Trophoblast cell (in vitro differentiated cells and primary cell): ENCODE results near the gene MED26.

Experiments
- DNase-seq, 2 donors: peaks; one replicate each; pipeline ENCODE4 v3.0.0-alpha.2; 2016
- H2AFZ ChIP-seq: 2 replicates; pipeline ENCODE4 v1.6.1; 2013; ENCODE audit warnings: low read length, moderate library complexity, mild to moderate bottlenecking; ENCODE audit not compliant: insufficient read depth, poor library complexity
- H2AK5ac ChIP-seq: 2 replicates; pipeline ENCODE4 v1.6.1; 2013; ENCODE audit warnings: mild to moderate bottlenecking, low read length
- H2BK120ac ChIP-seq: 2 replicates; pipeline ENCODE4 v1.6.1; 2013; ENCODE audit warnings: low read length, mild to moderate bottlenecking, moderate library complexity; ENCODE audit not compliant: insufficient read depth, poor library complexity
- H2BK12ac ChIP-seq: 2 replicates; pipeline ENCODE4 v1.6.1; 2013; ENCODE audit warnings: mild to moderate bottlenecking, low read length, moderate library complexity
- H2BK5ac ChIP-seq: 2 replicates; pipeline ENCODE4 v1.6.1; 2013; ENCODE audit warnings: low read length, low read depth, moderate library complexity, mild to moderate bottlenecking; ENCODE audit not compliant: poor library complexity
- H3K14ac ChIP-seq: 2 replicates; pipeline ENCODE4 v1.6.1; 2013; ENCODE audit warnings: mild to moderate bottlenecking, low read length
- H3K18ac ChIP-seq: 2 replicates; pipeline ENCODE4 v1.6.1; 2013; ENCODE audit warnings: mild to moderate bottlenecking, low read length
- H3K23ac ChIP-seq: 2 replicates; pipeline ENCODE4 v1.6.1; 2013; ENCODE audit warnings: low read length
- H3K27ac ChIP-seq: 2 replicates; pipeline ENCODE4 v1.5.1; 2013; ENCODE audit warnings: low read depth, mild to moderate bottlenecking, inconsistent platforms, low read length, moderate library complexity
- H3K27me3 ChIP-seq: 2 replicates; pipeline ENCODE4 v1.6.1; 2013; ENCODE audit warnings: inconsistent platforms, mild to moderate bottlenecking, low read length, moderate library complexity; ENCODE audit not compliant: insufficient read depth
- H3K36me3 ChIP-seq, 2 experiments: 1 replicate in 1 of 2; 2 replicates in 1 of 2; pipeline ENCODE4 v1.6.1; 2013; ENCODE audit warnings: low read length in 2 of 2, mild to moderate bottlenecking in 2 of 2, moderate library complexity in 1 of 2; ENCODE audit not compliant: insufficient read depth in 2 of 2, control insufficient read depth in 1 of 2
- H3K4ac ChIP-seq: 2 replicates; pipeline ENCODE4 v1.6.1; 2013; ENCODE audit warnings: low read depth, mild to moderate bottlenecking, low read length, moderate library complexity
- H3K4me1 ChIP-seq, 2 experiments: 1 replicate in 1 of 2; 2 replicates in 1 of 2; pipeline ENCODE4 v1.6.1; 2013; ENCODE audit warnings: low read length in 2 of 2, mild to moderate bottlenecking in 2 of 2, moderate library complexity in 1 of 2; ENCODE audit not compliant: insufficient read depth in 2 of 2, control insufficient read depth in 1 of 2
- H3K4me2 ChIP-seq: 2 replicates; pipeline ENCODE4 v1.6.1; 2013; ENCODE audit warnings: inconsistent platforms, mild to moderate bottlenecking, low read length, moderate library complexity
- H3K4me3 ChIP-seq: 2 replicates; pipeline ENCODE4 v1.5.1; 2013; ENCODE audit warnings: mild to moderate bottlenecking, low read depth, low read length, inconsistent platforms
- H3K79me1 ChIP-seq: one replicate; pipeline ENCODE4 v1.6.1; 2013; ENCODE audit warnings: low read length
- H3K79me2 ChIP-seq: 2 replicates; pipeline ENCODE4 v1.6.1; 2013; ENCODE audit warnings: low read length, mild to moderate bottlenecking; ENCODE audit not compliant: control insufficient read depth, insufficient read depth, poor library complexity
- H3K9ac ChIP-seq: 2 replicates; pipeline ENCODE4 v1.6.1; 2013; ENCODE audit warnings: mild to moderate bottlenecking, low read length
- H3K9me3 ChIP-seq: 2 replicates; pipeline ENCODE4 v1.6.1; 2013; ENCODE audit warnings: low read depth, mild to moderate bottlenecking, control low read depth, inconsistent platforms, low read length; ENCODE audit not compliant: insufficient read depth
- H4K12ac ChIP-seq: 2 replicates; pipeline ENCODE4 v1.6.1; 2013; ENCODE audit warnings: low read depth, mild to moderate bottlenecking, low read length, moderate library complexity
- H4K8ac ChIP-seq: 2 replicates; pipeline ENCODE4 v1.6.1; 2013; ENCODE audit warnings: low read depth, mild to moderate bottlenecking, low read length, moderate library complexity
- H4K91ac ChIP-seq: one replicate; pipeline ENCODE4 v1.6.1; 2013; ENCODE audit warnings: low read depth, mild to moderate bottlenecking, low read length, moderate library complexity
- WGBS: extraction: QIAGEN DNeasy Blood & Tissue Kit; methylation state at CpG from one replicate; pipeline ENCODE4 v1.1.7; 2013; ENCODE audit warnings: missing lambda C conversion rate; ENCODE audit not compliant: insufficient read length, insufficient coverage; ENCODE audit errors: extremely low coverage; 5-methylcytosine and 5-hydroxymethylcytosine counted together

The MED26 gene

DNA sequence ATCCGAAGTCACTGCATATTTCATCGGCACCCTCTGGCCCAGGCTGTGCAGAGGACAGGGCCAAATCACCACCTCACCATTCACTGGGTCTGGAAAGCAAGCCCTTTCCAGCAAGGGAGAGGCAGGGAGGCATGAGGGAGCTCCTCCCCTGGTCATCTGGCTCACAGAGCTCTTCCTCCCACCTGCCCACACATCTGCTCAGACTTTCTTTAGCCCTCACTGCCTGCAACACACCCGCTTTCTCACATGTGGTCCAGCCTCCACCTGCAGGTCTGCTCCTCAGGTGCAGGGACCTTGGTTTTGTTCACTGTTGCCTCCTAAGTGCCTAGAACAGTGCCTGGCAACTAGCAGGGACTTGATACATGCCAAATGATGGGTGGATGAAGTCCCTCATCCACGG, 34.8 kb downstream of the MED26 start:
- Histone ChIP-seq H3K36me3 (peaks cover 0 to 3% of the 10 kb centered on the region in 2 experiments), H3K79me1 (no peaks in the 10 kb centered on the region), H4K12ac (no peak overlapping the region), H3K4ac (peak overlapping the region; percentile 2), H4K8ac (no peak overlapping the region), H2AK5ac (no peak overlapping the region), H3K79me2 (peaks cover 7% of the 10 kb centered on the region), H3K9me3 (no peaks in the 10 kb centered on the region), H2AFZ (no peak overlapping the region), H3K23ac (no peak overlapping the region), H3K27me3 (no peaks in the 10 kb centered on the region), H3K18ac (no peak overlapping the region), H3K14ac (no peak overlapping the region), H4K91ac (no peak overlapping the region), H3K4me2 (no peak overlapping the region), H2BK5ac (no peak overlapping the region), H3K27ac (no peak overlapping the region), H2BK12ac (no peak overlapping the region), H2BK120ac (no peak overlapping the region), H3K4me1 (peaks cover 9 to 11% of the 10 kb centered on the region in 2 experiments), H3K4me3 (no peak overlapping the region), H3K9ac (no peak overlapping the region)
- no CpG with 5 or more reads among the region's 4 CpGs for WGBS
- DNase-seq = no peak

DNA sequence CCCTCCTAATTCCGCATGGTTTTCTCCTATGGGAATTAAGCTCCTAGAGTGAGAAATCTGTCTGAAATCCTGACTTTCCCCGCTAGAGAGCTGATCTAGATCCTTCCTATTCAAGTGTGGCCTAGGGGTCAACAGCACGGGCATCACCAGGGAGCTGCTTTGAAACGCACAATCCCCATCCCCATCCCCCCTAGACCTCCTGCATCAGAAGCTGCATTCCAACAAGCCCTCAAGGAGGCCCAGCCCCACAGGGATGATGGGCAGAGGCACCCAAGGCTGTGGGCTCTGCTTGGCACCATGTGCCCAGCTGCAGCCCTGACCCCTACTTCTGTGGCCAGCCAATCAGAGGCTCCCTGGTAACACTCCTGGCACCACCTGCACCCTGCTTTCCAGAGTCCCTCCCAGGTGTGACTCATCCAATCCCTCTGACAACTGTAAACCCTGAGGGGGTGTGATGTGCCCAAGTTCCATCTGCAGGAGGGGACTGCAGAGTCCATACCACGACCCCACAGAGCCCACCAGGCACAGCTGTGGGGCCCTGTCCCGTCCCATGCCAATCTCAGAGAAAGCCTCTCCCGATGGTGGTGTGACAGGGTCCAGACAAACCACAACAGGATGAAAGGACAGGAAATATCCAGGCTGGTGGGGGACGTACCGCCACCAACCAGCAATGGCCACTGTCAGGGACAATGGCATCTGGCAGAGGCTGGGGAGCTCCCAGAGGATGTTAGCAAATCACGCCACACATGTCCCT, 36.0 kb downstream of the MED26 start:
- H4K12ac ChIP-seq = no peak overlapping the region
- no peaks in the 10 kb centered on the region for H3K9me3 ChIP-seq
- peaks cover 10% of the 10 kb centered on the region for H3K79me2 ChIP-seq
- H3K79me1 ChIP-seq = no peaks in the 10 kb centered on the region
- no peak overlapping the region for H3K4me3 ChIP-seq
- peaks cover 19 to 23% of the 10 kb centered on the region in 2 experiments for H3K4me1 ChIP-seq
- H2AK5ac ChIP-seq = no peak overlapping the region
- no CpG with 5 or more reads among the region's 10 CpGs for WGBS
- no peak overlapping the region for H3K9ac ChIP-seq
- no peak overlapping the region for H2BK5ac ChIP-seq
- H4K91ac ChIP-seq = no peak overlapping the region
- H3K4me2 ChIP-seq = no peak overlapping the region
- no peak overlapping the region for H4K8ac ChIP-seq
- no peak overlapping the region for H2BK12ac ChIP-seq
- peak overlapping the region; percentile 13 for H3K18ac ChIP-seq
- H2BK120ac ChIP-seq = no peak overlapping the region
- H3K36me3 ChIP-seq = peaks cover 0 to 3% of the 10 kb centered on the region in 2 experiments
- H3K23ac ChIP-seq = no peak overlapping the region
- H3K27me3 ChIP-seq = no peaks in the 10 kb centered on the region
- DNase-seq = no peak
- H3K4ac ChIP-seq = peak overlapping the region; percentile 31
- H3K14ac ChIP-seq = no peak overlapping the region
- no peak overlapping the region for H3K27ac ChIP-seq
- H2AFZ ChIP-seq = no peak overlapping the region

GRCh38 chr19:16590876-16591802, 36.9 kb downstream of the MED26 start:
- no peak overlapping the region for H4K91ac ChIP-seq

DNA sequence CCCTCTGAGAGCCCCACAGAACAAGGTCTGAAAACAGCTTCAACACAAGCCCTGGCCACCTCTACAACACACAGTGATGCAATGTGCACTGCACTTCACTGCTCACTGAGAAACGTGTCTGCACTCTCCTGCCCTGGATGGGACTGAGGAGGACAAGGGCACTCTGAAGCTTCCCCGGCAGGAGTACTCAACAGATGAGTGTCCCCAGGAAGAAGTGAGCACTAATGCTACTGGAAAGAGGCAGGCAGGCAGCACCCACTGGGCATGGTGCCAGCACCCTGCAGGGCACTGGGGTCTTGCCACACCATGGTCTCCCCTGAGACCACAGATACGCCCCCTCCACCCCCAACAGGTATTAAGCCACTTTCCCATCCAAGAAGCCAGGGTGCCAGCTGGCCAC, 38.1 kb downstream of the MED26 start:
- no peak overlapping the region for H4K91ac ChIP-seq
- H3K36me3 ChIP-seq = no peaks in the 10 kb centered on the region
- no peak overlapping the region for H3K14ac ChIP-seq
- H3K4ac ChIP-seq = peak overlapping the region; percentile 24
- H3K27ac ChIP-seq = no peak overlapping the region
- peaks cover 17% of the 10 kb centered on the region for H3K79me2 ChIP-seq
- no CpG with 5 or more reads among the region's 3 CpGs for WGBS
- no peak overlapping the region for H4K12ac ChIP-seq
- H3K4me3 ChIP-seq = no peak overlapping the region
- no peak overlapping the region for H2AFZ ChIP-seq
- no peaks in the 10 kb centered on the region for H3K9me3 ChIP-seq
- no peak for DNase-seq
- no peak overlapping the region for H2BK12ac ChIP-seq
- H3K4me1 ChIP-seq = peaks cover 32 to 39% of the 10 kb centered on the region in 2 experiments
- H2BK120ac ChIP-seq = no peak overlapping the region
- no peak overlapping the region for H3K18ac ChIP-seq
- no peak overlapping the region for H3K4me2 ChIP-seq
- no peak overlapping the region for H3K23ac ChIP-seq
- no peak overlapping the region for H2AK5ac ChIP-seq
- H4K8ac ChIP-seq = no peak overlapping the region
- H3K79me1 ChIP-seq = no peaks in the 10 kb centered on the region
- no peaks in the 10 kb centered on the region for H3K27me3 ChIP-seq
- no peak overlapping the region for H2BK5ac ChIP-seq
- H3K9ac ChIP-seq = no peak overlapping the region

More at GRCh38 chr19:16590876-16591802, 36.9 kb downstream of the MED26 start:
- H3K4ac ChIP-seq = peak overlapping the region; percentile 12
- H3K18ac ChIP-seq = no peak overlapping the region
- H2BK12ac ChIP-seq = no peak overlapping the region
- no peaks in the 10 kb centered on the region for H3K9me3 ChIP-seq
- H3K27ac ChIP-seq = no peak overlapping the region
- no CpG with 5 or more reads among the region's 9 CpGs for WGBS
- peaks cover 0 to 3% of the 10 kb centered on the region in 2 experiments for H3K36me3 ChIP-seq
- H3K27me3 ChIP-seq = no peaks in the 10 kb centered on the region
- H3K4me2 ChIP-seq = no peak overlapping the region
- no peak overlapping the region for H3K9ac ChIP-seq
- peaks cover 26 to 30% of the 10 kb centered on the region in 2 experiments for H3K4me1 ChIP-seq
- H2AFZ ChIP-seq = no peak overlapping the region
- no peak overlapping the region for H2BK120ac ChIP-seq
- H3K79me2 ChIP-seq = peaks cover 17% of the 10 kb centered on the region
- H4K12ac ChIP-seq = no peak overlapping the region
- no peak overlapping the region for H3K4me3 ChIP-seq
- no peak for DNase-seq
- H4K8ac ChIP-seq = no peak overlapping the region
- H3K23ac ChIP-seq = no peak overlapping the region
- H3K14ac ChIP-seq = no peak overlapping the region
- H2AK5ac ChIP-seq = no peak overlapping the region
- H3K79me1 ChIP-seq = no peaks in the 10 kb centered on the region
- no peak overlapping the region for H2BK5ac ChIP-seq
